NT2/D1 (cell line): Measurements from ENCODE around the gene RGS2.

Experiments used
- SUZ12 ChIP-seq: IDR thresholded peaks from 2 replicates; pipeline ENCODE4 v1.6.1; 2011; ENCODE audit not compliant: insufficient read length, insufficient read depth; ENCODE audit errors: extremely low read depth
- YY1 ChIP-seq: IDR thresholded peaks from 2 replicates; pipeline ENCODE4 v1.6.1; 2011; ENCODE audit not compliant: insufficient read length, insufficient read depth
- ZNF274 ChIP-seq: IDR thresholded peaks from 2 replicates; pipeline ENCODE4 v1.6.1; 2011; ENCODE audit warnings: mild to moderate bottlenecking, low read depth, low read length

GRCh38 chr1:192787914-192788585, 20.8 kb upstream of the RGS2 start:
- TF ChIP-seq YY1 (no peak), SUZ12 (no peak), ZNF274 (no peak)
